CD14-positive monocyte (primary cell): ENCODE data around the gene MTUS2. TPM values are rescaled to one million over a fixed set of nuclear protein-coding genes. Genes with fewer than 3 reads are reported as not detected.

ENCODE experiments used
- DNase-seq, 3 donors: peaks; one replicate each; pipeline ENCODE4 v3.0.0-alpha.2; 2011 to 2022
- H2AFZ ChIP-seq: 2 replicates; pipeline ENCODE4 v1.6.0; 2012; ENCODE audit warnings: mild to moderate bottlenecking, low read depth, low read length, inconsistent platforms; ENCODE audit not compliant: insufficient read depth, poor library complexity, severe bottlenecking
- H3K27ac ChIP-seq, 2 donors: 1 replicate in 1 of 2; 2 replicates in 1 of 2; pipeline ENCODE4 v1.5.1; 2012 to 2013; ENCODE audit warnings: low read length in 2 of 2, control low read depth in 1 of 2, inconsistent platforms in 1 of 2, low read depth in 1 of 2, mild to moderate bottlenecking in 1 of 2
- H3K27me3 ChIP-seq, 2 donors: one replicate each; pipeline versions ENCODE4 v1.6.0 to v1.6.1; 2011 to 2013; ENCODE audit warnings: low read length in 2 of 2; ENCODE audit not compliant: control insufficient read depth in 2 of 2, insufficient read depth in 2 of 2
- H3K36me3 ChIP-seq, 2 donors: replicated peaks in 1 of 2; 1 replicate in 1 of 2; 2 replicates in 1 of 2; pipeline versions ENCODE4 v1.5.1 to v1.6.1; 2012 to 2013; ENCODE audit warnings: low read length in 2 of 2, control low read depth in 1 of 2, inconsistent platforms in 1 of 2, mild to moderate bottlenecking in 1 of 2; ENCODE audit not compliant: insufficient read depth in 2 of 2, control insufficient read depth in 1 of 2
- H3K4me1 ChIP-seq, 2 donors: 1 replicate in 1 of 2; 2 replicates in 1 of 2; pipeline versions ENCODE4 v1.5.1 to v1.6.1; 2012 to 2013; ENCODE audit warnings: low read length in 2 of 2, control low read depth in 1 of 2, inconsistent platforms in 1 of 2, mild to moderate bottlenecking in 1 of 2, moderate library complexity in 1 of 2; ENCODE audit not compliant: insufficient read depth in 2 of 2, control insufficient read depth in 1 of 2
- H3K4me2 ChIP-seq: replicated peaks from 2 replicates; pipeline ENCODE3; 2012; ENCODE audit warnings: low read length, moderate library complexity, mild to moderate bottlenecking; ENCODE audit not compliant: poor library complexity, severe bottlenecking; ENCODE audit errors: extremely low read depth
- H3K4me3 ChIP-seq, 3 experiments: fragments of 200-600 bp in 1 of 3; sonication (generic) in 1 of 3; replicated peaks in 1 of 3; 1 replicate in 2 of 3; 2 replicates in 1 of 3; pipeline ENCODE4 v1.5.1; 2011 to 2013; ENCODE audit warnings: low read length in 3 of 3, mild to moderate bottlenecking in 3 of 3, control low read depth in 2 of 3, low read depth in 2 of 3, inconsistent platforms in 1 of 3, moderate library complexity in 1 of 3
- H3K79me2 ChIP-seq: 2 replicates; pipeline ENCODE4 v1.6.0; 2012; ENCODE audit warnings: mild to moderate bottlenecking, control low read depth, inconsistent platforms, low read length, moderate library complexity; ENCODE audit not compliant: insufficient read depth
- H3K9ac ChIP-seq: 2 replicates; pipeline ENCODE4 v1.6.0; 2017; ENCODE audit warnings: low read length, mild to moderate bottlenecking; ENCODE audit not compliant: insufficient read depth, poor library complexity, severe bottlenecking
- H3K9me3 ChIP-seq, 2 donors: replicated peaks in 1 of 2; 1 replicate in 1 of 2; 2 replicates in 1 of 2; pipeline versions ENCODE4 v1.5.1 to v1.6.1; 2012 to 2013; ENCODE audit warnings: low read length in 2 of 2, control low read depth in 1 of 2; ENCODE audit not compliant: control insufficient read depth in 1 of 2, insufficient read depth in 1 of 2
- H4K20me1 ChIP-seq: 2 replicates; pipeline ENCODE4 v1.6.0; 2012; ENCODE audit warnings: mild to moderate bottlenecking, low read length, control low read depth, moderate library complexity; ENCODE audit not compliant: insufficient read depth
- H3K27ac Mint-ChIP-seq, 7 donors: one replicate each; pipeline ENCODE4 v1.8.0; 2020; ENCODE audit warnings: mild to moderate bottlenecking in 7 of 7, mixed read lengths in 7 of 7, moderate library complexity in 6 of 7, inconsistent platforms in 2 of 7
- H3K27me3 Mint-ChIP-seq, 3 donors: one replicate each; pipeline ENCODE4 v1.8.0; 2021 to 2022; ENCODE audit warnings: low read depth in 3 of 3, mild to moderate bottlenecking in 3 of 3, mixed read lengths in 3 of 3, moderate library complexity in 3 of 3, inconsistent platforms in 1 of 3
- H3K36me3 Mint-ChIP-seq, 2 donors: one replicate each; pipeline ENCODE4 v1.8.0; 2020; ENCODE audit warnings: mixed read lengths in 2 of 2, inconsistent platforms in 1 of 2, mild to moderate bottlenecking in 1 of 2
- H3K4me1 Mint-ChIP-seq: one replicate; pipeline ENCODE4 v1.8.0; 2020; ENCODE audit warnings: mild to moderate bottlenecking, mixed read lengths
- H3K4me3 Mint-ChIP-seq, 2 donors: one replicate each; pipeline ENCODE4 v1.8.0; 2020; ENCODE audit warnings: mild to moderate bottlenecking in 2 of 2, mixed read lengths in 2 of 2, moderate library complexity in 1 of 2
- H3K9me3 Mint-ChIP-seq, 7 donors: one replicate each; pipeline ENCODE4 v1.8.0; 2020 to 2022; ENCODE audit warnings: mixed read lengths in 7 of 7, mild to moderate bottlenecking in 6 of 7, moderate library complexity in 6 of 7, inconsistent platforms in 2 of 7
- WGBS: methylation state at CpG from one replicate; pipeline ENCODE4 v1.1.5; 2013; ENCODE audit warnings: missing lambda C conversion rate; ENCODE audit not compliant: insufficient coverage; 5-methylcytosine and 5-hydroxymethylcytosine counted together
- intact Hi-C, 2 donors: fragments of 100-400 bp; cut with micrococcal nuclease; formaldehyde crosslinking; loops; one replicate each; pipeline versions ENCODE4 v1.15.0 to v1.15.1; 2023
- polyA plus RNA-seq, 3 donors: library from polyadenylated mRNA; depleted of rRNA in 1 of 3; unstranded in 2 of 3; stranded (reverse) in 1 of 3; fragments of 300-500 nt in 2 of 3; fragments of >200 nt in 1 of 3; fragmentation: Illumina TruSeq in 2 of 3; gene quantifications; 1 replicate in 2 of 3; 2 replicates in 1 of 3; pipeline ENCODE4 v1.2.3, GENCODE V29; 2012 to 2021
- TF ChIP-seq, protein P1 (sequence below): fragments of 200-600 bp; IDR thresholded peaks from one replicate; pipeline ENCODE4 v1.8.0; 2022; ENCODE audit warnings: antibody characterized with exemption, mild to moderate bottlenecking

Gene MTUS2
- polyA plus RNA-seq, 3 donors, result 0.04 TPM; not detected in 2

DNA sequence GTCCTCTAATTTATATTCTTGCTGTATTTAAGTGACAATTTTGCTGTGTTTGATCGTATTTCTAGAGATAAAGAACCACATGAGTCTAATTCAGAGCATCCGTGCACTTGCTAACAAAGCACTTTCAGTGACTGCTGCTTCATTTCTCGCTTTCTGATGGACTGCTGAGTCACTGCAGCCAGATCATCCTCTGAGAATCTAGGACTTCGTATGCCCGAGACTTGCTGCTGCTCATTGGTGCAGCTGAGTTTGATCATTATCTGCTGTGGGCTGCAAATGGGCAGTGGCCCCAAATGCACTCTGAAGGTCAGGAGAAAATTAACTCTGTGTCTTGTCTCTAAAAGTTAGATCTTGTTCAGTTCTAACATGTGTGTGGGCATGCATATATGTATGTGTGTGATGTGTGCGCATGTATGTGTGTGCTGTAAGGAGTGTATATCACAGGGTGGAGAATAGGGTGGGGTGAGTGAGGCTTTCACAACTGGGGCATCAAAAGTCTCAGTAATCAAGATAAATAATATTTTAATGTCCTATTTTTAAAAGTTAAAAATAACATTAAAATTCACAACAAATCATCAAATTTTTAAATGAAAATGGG, 342.6 kb downstream of the MTUS2 start:
- Histone ChIP-seq H3K9me3 (no peaks in the 10 kb centered on the region), H3K27me3 (no peaks in the 10 kb centered on the region), H4K20me1 (no peaks in the 10 kb centered on the region), H3K4me2 (no peak overlapping the region), H3K4me1 (peaks cover 17 to 20% of the 10 kb centered on the region in 2 donors), H3K79me2 (no peaks in the 10 kb centered on the region), H3K4me3 (no peak overlapping the region), H3K36me3 (no peaks in the 10 kb centered on the region), H2AFZ (no peak overlapping the region), H3K9ac (no peak overlapping the region), H3K27ac (no peak overlapping the region)
- no peak for DNase-seq
- no peaks in the 10 kb centered on the region for H3K36me3 Mint-ChIP-seq
- peaks cover 0 to 5% (median 0%) of the 10 kb centered on the region in 7 donors for H3K9me3 Mint-ChIP-seq
- no peak overlapping the region for H3K4me3 Mint-ChIP-seq
- H3K27ac Mint-ChIP-seq, result no peak overlapping the region
- intact Hi-C loops, result no loop called here
- 77% methylated on average over 4 of the region's 6 CpGs for WGBS
- peaks cover 0 to 7% (median 2%) of the 10 kb centered on the region in 3 donors for H3K27me3 Mint-ChIP-seq
- peaks cover 23% of the 10 kb centered on the region for H3K4me1 Mint-ChIP-seq
- TF ChIP-seq, protein P1, sequence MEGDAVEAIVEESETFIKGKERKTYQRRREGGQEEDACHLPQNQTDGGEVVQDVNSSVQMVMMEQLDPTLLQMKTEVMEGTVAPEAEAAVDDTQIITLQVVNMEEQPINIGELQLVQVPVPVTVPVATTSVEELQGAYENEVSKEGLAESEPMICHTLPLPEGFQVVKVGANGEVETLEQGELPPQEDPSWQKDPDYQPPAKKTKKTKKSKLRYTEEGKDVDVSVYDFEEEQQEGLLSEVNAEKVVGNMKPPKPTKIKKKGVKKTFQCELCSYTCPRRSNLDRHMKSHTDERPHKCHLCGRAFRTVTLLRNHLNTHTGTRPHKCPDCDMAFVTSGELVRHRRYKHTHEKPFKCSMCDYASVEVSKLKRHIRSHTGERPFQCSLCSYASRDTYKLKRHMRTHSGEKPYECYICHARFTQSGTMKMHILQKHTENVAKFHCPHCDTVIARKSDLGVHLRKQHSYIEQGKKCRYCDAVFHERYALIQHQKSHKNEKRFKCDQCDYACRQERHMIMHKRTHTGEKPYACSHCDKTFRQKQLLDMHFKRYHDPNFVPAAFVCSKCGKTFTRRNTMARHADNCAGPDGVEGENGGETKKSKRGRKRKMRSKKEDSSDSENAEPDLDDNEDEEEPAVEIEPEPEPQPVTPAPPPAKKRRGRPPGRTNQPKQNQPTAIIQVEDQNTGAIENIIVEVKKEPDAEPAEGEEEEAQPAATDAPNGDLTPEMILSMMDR, result no peak

GRCh38 chr13:29164116-29164515, 344.0 kb downstream of the MTUS2 start:
- Histone ChIP-seq H3K4me2 (no peak overlapping the region), H2AFZ (no peak overlapping the region), H3K4me3 (no peak overlapping the region), H4K20me1 (no peaks in the 10 kb centered on the region), H3K79me2 (no peaks in the 10 kb centered on the region), H3K27me3 (no peaks in the 10 kb centered on the region), H3K9ac (no peak overlapping the region), H3K9me3 (no peaks in the 10 kb centered on the region), H3K27ac (no peak overlapping the region), H3K4me1 (peaks cover 17 to 20% of the 10 kb centered on the region in 2 donors), H3K36me3 (no peaks in the 10 kb centered on the region)
- peaks cover 0 to 3% (median 0%) of the 10 kb centered on the region in 7 donors for H3K9me3 Mint-ChIP-seq
- H3K36me3 Mint-ChIP-seq, result no peaks in the 10 kb centered on the region
- H3K27ac Mint-ChIP-seq, result peak overlapping the region in 1 of 7 donors; percentile 45
- TF ChIP-seq, protein P1, result no peak
- peaks cover 23% of the 10 kb centered on the region for H3K4me1 Mint-ChIP-seq
- no peak overlapping the region for H3K4me3 Mint-ChIP-seq
- 96% methylated on average over 7 of the region's 7 CpGs for WGBS
- DNase-seq, result no peak
- peaks cover 0 to 3% (median 2%) of the 10 kb centered on the region in 3 donors for H3K27me3 Mint-ChIP-seq
- intact Hi-C loops, result no loop called here
